ENCODE results near the gene UBE2D2. TPM values are rescaled to one million over a fixed set of nuclear protein-coding genes. Genes with fewer than 3 reads are reported as not detected.

The UBE2D2 gene
- total and polyA plus RNA-seq, 10 of the 15 experiments (the other 5 are each of a cell fraction or from before 2014, with no cell fraction given), result 58.6 to 245 (median 128) TPM

GRCh38 chr5:139554264-139554663 lies 6.9 kb upstream of the UBE2D2 start (continued):
- no peak for TF ChIP-seq POU2F2 (IDR thresholded peaks at IDR 0.05; ENCODE audit: borderline replicate concordance, low read depth, low read length)
- no peak for TF ChIP-seq ZBTB40 (IDR thresholded peaks at IDR 0.05; ENCODE audit: borderline replicate concordance)
- no peak for TF ChIP-seq IKZF1 (conservative IDR thresholded peaks at IDR 0.05)

- peaks cover 21% of the 10 kb centered on the region for H3K79me2 ChIP-seq (ENCODE audit: control insufficient read depth, insufficient read depth, low read length)
- FAIRE-seq (no peak), ATAC-seq (no peak), DNase-seq (ENCODE audit: low read depth, low spot score) (no peak)
- POLR2A ChIA-PET, result interaction anchor here (0.7 to 1.0 kb wide), 2 partner anchors 8 to 35 kb away, joined by 3 read pairs; no protein-coding TSS in a partner anchor
- H3K36me3 ChIP-seq (ENCODE audit: control insufficient read depth in 2 of 2, insufficient read depth in 2 of 2, low read length in 1 of 2), result peaks cover 0 to under 1% of the 10 kb centered on the region in 2 experiments; a peak in 1 of 4 replicates
- whole genome bisulfite sequencing (ENCODE audit: insufficient coverage, insufficient replicate concordance, low lambda C conversion rate, missing lambda C conversion rate), result 100% methylated on average over 2 of the region's 2 CpGs
- no peak overlapping the region for H3K4me2 ChIP-seq (ENCODE audit: control insufficient read depth, insufficient read depth)
- peaks cover 5% of the 10 kb centered on the region; the same call in 1 of the 2 replicates for H3K4me1 ChIP-seq (ENCODE audit: control insufficient read depth, insufficient read depth, low read length)
- H3K4me3 ChIP-seq, result no peak overlapping the region
- CTCF ChIA-PET, result no interaction called here
- no peak overlapping the region for H3K9ac ChIP-seq (ENCODE audit: control insufficient read depth, insufficient read depth, low read length)
- no peaks in the 10 kb centered on the region for H4K20me1 ChIP-seq (ENCODE audit: control insufficient read depth, insufficient read depth)
- RAD21 ChIA-PET (ENCODE audit: unreplicated experiment), result interaction anchor here (0.8 kb wide), 1 partner anchor 29 kb away, joined by 3 read pairs; no protein-coding TSS in a partner anchor
- intact Hi-C loops (cut with micrococcal nuclease; ENCODE audit: unreplicated experiment) (no loop called here), in situ Hi-C loops (cut with MboI) (no loop called here)
- H2AFZ ChIP-seq (ENCODE audit: control insufficient read depth, low read depth, low read length), result no peak overlapping the region
- TF ChIP-seq IKZF2 (IDR thresholded peaks at IDR 0.05) (no peak), POU2F2 (IDR thresholded peaks at IDR 0.05; ENCODE audit: borderline replicate concordance, low read depth, low read length) (no peak)
- no TSS peak for BruUV-seq (replicated peaks)
- no peaks in the 10 kb centered on the region for H3K9me3 ChIP-seq (replicated peaks; ENCODE audit: control insufficient read depth, insufficient read depth, low read length)
- no peaks in the 10 kb centered on the region for H3K27me3 ChIP-seq (replicated peaks in 1 of 2; ENCODE audit: control insufficient read depth in 2 of 2, insufficient read depth in 2 of 2, low read length in 1 of 2)
- no peak overlapping the region for H3K27ac ChIP-seq (ENCODE audit: control insufficient read depth, insufficient read depth)
- SMC1A ChIA-PET (ENCODE audit: uncharacterized antibody, unreplicated experiment), result interaction anchor here (0.8 to 2.8 kb wide), 5 partner anchors 17 to 273 kb away, joined by 3 to 8 read pairs (median 3); no protein-coding TSS in a partner anchor
Observed at GRCh38 chr5:139557811-139558210, 3.3 kb upstream of the UBE2D2 start.
